ENCODE results near the gene DLG2.

DLG2 gene

DNA sequence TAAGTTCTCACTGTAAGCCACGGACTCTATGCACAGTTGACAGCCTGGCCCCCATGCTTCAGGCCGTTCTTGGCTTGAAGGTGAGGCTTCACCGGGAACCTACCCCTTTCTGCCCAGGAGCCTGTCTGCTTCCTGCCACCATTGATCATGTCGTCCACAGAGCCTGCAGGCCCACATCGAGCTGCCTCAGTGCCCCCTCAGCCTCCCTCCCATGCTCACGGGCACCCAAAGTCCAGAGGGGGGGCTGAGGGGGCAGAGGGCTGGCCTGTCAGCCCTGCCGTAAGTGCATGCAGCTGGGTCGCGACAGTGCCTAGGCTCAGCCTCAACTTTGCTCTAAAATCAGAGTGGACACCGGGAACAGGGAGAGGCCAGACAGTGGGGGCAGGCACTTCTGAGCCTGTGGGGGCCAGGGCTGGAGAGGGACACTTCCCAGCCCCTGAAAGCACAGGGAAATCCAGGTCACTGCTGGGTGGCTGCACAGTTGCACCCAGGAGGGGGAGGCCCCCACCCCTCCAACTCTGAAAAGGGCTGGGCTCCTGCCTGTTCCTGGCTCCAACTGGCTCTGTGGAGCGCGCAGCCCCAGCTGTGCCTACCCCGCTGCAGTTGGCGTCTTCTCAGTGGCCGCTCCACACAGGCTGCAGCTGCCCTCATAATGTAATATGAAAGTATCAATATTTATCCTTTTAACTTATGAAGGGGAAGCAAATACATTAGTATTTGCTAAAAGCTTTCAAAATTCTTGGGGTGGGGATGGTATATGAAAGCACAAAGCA is 598.6 kb downstream of the DLG2 start:
- TF ChIP-seq NFIC (IDR thresholded peaks at IDR 0.05) (no peak), TAF1 (IDR thresholded peaks at IDR 0.05; ENCODE audit: low read depth) (no peak), ZBTB7A (IDR thresholded peaks at IDR 0.05; ENCODE audit: low read depth) (no peak), CEBPB (IDR thresholded peaks at IDR 0.05) (no peak), RAD21 (IDR thresholded peaks at IDR 0.05; ENCODE audit: low read depth) (no peak), FOXM1 (IDR thresholded peaks at IDR 0.05; ENCODE audit: borderline replicate concordance, low read depth) (no peak), CREB1 (IDR thresholded peaks at IDR 0.05; ENCODE audit: low read depth) (no peak), YY1 (IDR thresholded peaks at IDR 0.05; ENCODE audit: low read depth) (no peak), TCF12 (IDR thresholded peaks at IDR 0.05; ENCODE audit: low read depth) (no peak)
- TF ChIP-seq, protein P1, sequence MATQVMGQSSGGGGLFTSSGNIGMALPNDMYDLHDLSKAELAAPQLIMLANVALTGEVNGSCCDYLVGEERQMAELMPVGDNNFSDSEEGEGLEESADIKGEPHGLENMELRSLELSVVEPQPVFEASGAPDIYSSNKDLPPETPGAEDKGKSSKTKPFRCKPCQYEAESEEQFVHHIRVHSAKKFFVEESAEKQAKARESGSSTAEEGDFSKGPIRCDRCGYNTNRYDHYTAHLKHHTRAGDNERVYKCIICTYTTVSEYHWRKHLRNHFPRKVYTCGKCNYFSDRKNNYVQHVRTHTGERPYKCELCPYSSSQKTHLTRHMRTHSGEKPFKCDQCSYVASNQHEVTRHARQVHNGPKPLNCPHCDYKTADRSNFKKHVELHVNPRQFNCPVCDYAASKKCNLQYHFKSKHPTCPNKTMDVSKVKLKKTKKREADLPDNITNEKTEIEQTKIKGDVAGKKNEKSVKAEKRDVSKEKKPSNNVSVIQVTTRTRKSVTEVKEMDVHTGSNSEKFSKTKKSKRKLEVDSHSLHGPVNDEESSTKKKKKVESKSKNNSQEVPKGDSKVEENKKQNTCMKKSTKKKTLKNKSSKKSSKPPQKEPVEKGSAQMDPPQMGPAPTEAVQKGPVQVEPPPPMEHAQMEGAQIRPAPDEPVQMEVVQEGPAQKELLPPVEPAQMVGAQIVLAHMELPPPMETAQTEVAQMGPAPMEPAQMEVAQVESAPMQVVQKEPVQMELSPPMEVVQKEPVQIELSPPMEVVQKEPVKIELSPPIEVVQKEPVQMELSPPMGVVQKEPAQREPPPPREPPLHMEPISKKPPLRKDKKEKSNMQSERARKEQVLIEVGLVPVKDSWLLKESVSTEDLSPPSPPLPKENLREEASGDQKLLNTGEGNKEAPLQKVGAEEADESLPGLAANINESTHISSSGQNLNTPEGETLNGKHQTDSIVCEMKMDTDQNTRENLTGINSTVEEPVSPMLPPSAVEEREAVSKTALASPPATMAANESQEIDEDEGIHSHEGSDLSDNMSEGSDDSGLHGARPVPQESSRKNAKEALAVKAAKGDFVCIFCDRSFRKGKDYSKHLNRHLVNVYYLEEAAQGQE (IDR thresholded peaks at IDR 0.05; ENCODE audit: low read depth) = no peak
- TF ChIP-seq, protein P2, sequence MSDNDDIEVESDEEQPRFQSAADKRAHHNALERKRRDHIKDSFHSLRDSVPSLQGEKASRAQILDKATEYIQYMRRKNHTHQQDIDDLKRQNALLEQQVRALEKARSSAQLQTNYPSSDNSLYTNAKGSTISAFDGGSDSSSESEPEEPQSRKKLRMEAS (IDR thresholded peaks at IDR 0.05) = no peak

DNA sequence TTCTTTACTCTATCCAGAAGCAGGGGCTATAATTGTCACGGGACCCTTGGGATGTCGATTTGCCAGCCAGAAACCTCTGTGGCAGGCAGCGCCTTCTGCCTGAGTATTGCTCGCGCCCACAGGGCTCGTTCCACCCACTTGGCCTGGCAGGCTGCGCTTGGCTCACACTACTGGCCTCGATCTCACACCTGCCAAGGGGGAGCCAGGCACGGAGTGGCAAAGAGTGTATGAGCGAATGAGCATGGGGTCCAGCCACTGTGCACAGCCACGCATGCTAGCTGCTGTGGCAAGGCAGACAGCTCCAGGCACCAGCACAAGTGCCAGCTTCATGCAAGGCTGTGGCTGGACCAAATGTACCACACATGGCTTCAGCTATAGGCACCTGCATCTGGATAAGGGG is 599.8 kb downstream of the DLG2 start:
- TF ChIP-seq, protein P1 (IDR thresholded peaks at IDR 0.05; ENCODE audit: low read depth) = no peak
- no peak for TF ChIP-seq EP300 (IDR thresholded peaks at IDR 0.05; ENCODE audit: borderline replicate concordance)

DNA sequence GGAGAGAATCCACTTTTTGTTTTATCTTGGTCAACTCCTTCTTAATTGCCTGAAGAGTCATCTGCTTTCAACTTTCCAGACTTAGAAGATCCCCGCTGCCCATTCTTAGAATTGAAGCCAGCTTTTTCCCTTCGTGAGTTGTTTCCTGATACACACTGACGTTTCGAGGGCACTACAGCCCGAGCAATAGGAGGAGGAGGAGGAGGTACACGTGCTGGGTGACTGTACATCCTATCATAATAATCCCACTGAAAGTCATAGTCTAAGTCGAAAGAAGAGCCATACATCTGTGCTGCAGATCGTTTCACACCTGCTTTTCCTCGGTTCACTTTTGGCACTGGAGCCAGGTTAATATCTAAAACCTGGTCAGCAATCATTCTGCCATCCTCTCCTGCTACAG is 606.1 kb downstream of the DLG2 start:
- TF ChIP-seq, protein P3, sequence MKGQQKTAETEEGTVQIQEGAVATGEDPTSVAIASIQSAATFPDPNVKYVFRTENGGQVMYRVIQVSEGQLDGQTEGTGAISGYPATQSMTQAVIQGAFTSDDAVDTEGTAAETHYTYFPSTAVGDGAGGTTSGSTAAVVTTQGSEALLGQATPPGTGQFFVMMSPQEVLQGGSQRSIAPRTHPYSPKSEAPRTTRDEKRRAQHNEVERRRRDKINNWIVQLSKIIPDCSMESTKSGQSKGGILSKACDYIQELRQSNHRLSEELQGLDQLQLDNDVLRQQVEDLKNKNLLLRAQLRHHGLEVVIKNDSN (IDR thresholded peaks at IDR 0.05) = no peak
- TF ChIP-seq CEBPB (IDR thresholded peaks at IDR 0.05) = no peak
- TF ChIP-seq, protein P2 (IDR thresholded peaks at IDR 0.05) = no peak
- no peak for TF ChIP-seq TAF1 (IDR thresholded peaks at IDR 0.05; ENCODE audit: low read depth)
- TF ChIP-seq YY1 (IDR thresholded peaks at IDR 0.05; ENCODE audit: low read depth) = no peak
- no peak for TF ChIP-seq ZBTB7A (IDR thresholded peaks at IDR 0.05; ENCODE audit: low read depth)
- no peak for TF ChIP-seq FOXM1 (IDR thresholded peaks at IDR 0.05; ENCODE audit: borderline replicate concordance, low read depth)

DNA sequence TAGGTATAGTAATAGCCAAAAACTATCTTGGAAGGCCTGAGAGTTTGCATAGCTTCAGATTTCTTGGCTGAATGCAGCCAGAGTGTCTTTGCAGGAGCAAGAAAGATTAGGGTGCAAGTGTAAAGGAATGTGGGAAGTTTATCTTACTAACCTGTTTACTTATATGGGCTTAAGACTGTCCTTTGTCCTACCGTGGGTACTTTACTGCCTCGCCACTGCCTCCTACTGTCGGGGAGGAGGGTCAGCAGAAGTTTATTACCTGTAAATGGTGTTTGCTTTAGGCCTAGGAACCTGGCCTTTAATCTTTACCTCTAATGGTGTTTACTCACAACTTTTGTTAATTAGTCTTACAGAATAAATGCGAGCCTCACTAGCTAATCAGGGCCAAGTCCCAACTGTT is 633.8 kb downstream of the DLG2 start:
- peak; percentile 37; the same call in 1 of the 2 replicates for TF ChIP-seq RAD21 (IDR thresholded peaks at IDR 0.05; ENCODE audit: low read depth)
- no peak for TF ChIP-seq ZBTB7A (IDR thresholded peaks at IDR 0.05; ENCODE audit: low read depth)

DNA sequence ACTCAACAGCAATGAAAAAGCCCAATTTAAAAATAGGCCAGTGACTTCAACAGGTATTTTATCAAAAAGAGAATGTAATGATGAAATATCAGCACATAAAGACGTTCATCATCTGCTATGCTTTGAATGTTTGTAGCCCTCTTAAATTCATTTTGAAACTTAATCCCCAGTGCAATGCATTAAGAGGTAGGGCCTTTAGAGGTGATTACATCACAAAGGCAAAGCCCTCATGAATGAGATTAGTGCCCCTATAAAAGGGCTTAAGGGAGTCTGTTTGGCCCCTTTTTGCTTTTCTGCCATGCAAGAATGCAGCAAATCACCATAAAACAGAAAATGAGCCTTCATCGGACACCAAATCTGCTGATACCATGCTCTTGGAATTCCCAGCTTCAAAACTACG is 637.0 kb downstream of the DLG2 start:
- no peak for TF ChIP-seq CREB1 (IDR thresholded peaks at IDR 0.05; ENCODE audit: low read depth)

DNA sequence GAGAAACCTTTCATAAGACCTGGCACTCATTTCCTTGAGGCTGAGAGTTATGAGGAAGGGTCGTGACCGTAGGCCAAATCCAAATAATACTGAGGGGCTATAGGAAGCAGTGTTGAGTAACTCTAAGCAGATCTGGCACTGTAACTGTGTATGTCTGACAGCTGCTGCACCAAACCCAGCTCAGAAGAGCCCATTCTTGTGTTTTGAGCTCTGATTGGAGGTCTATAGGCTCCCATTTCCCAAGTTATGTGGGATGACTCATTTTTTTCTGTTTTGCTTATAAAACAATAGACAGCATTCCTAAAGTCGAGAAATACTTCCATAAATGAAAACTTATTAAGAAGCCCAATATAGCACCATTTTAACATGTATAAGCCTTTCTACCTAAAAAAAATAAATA is 645.8 kb downstream of the DLG2 start:
- TF ChIP-seq, protein P2 (IDR thresholded peaks at IDR 0.05) = no peak
- TF ChIP-seq ZBTB7A (IDR thresholded peaks at IDR 0.05; ENCODE audit: low read depth) (no peak), RAD21 (IDR thresholded peaks at IDR 0.05; ENCODE audit: low read depth) (no peak), TAF1 (IDR thresholded peaks at IDR 0.05; ENCODE audit: low read depth) (no peak), YY1 (IDR thresholded peaks at IDR 0.05; ENCODE audit: low read depth) (no peak), CEBPB (IDR thresholded peaks at IDR 0.05) (no peak), EP300 (IDR thresholded peaks at IDR 0.05; ENCODE audit: borderline replicate concordance) (no peak), NFIC (IDR thresholded peaks at IDR 0.05) (no peak), TCF12 (IDR thresholded peaks at IDR 0.05; ENCODE audit: low read depth) (no peak)

DNA sequence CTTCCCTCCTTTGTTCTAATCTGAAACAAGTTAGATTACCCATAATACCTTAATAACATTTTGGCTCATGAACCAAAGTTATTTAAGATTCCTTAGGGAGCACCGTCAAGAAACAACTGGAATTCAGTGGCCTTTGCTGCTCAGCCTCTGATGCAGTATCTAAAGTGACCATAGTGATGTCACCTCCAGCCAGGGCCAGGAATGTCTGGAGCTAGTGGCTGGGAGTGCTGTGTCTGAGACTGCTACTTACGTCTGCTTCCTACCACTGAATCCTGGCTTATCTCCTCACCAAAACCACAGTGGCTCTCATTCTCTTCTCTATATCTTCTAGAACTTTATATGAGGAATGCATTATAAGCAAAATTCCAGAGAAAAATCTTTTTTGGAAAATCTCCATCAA is 658.0 kb downstream of the DLG2 start:
- TF ChIP-seq, protein P1 (IDR thresholded peaks at IDR 0.05; ENCODE audit: low read depth) = no peak
- no peak for TF ChIP-seq YY1 (IDR thresholded peaks at IDR 0.05; ENCODE audit: low read depth)
- TF ChIP-seq, protein P2 (IDR thresholded peaks at IDR 0.05) = no peak
- TF ChIP-seq RAD21 (IDR thresholded peaks at IDR 0.05; ENCODE audit: low read depth) = no peak
